HG03066 (cell line): Measurements from ENCODE around the gene TKTL1.

Experiments
- ATAC-seq: cut with Tn5 transposase; IDR thresholded peaks from one replicate; pipeline ENCODE4 v1.9.1; 2021; ENCODE audit warnings: low read depth; ENCODE audit not compliant: unreplicated experiment

The TKTL1 gene

DNA sequence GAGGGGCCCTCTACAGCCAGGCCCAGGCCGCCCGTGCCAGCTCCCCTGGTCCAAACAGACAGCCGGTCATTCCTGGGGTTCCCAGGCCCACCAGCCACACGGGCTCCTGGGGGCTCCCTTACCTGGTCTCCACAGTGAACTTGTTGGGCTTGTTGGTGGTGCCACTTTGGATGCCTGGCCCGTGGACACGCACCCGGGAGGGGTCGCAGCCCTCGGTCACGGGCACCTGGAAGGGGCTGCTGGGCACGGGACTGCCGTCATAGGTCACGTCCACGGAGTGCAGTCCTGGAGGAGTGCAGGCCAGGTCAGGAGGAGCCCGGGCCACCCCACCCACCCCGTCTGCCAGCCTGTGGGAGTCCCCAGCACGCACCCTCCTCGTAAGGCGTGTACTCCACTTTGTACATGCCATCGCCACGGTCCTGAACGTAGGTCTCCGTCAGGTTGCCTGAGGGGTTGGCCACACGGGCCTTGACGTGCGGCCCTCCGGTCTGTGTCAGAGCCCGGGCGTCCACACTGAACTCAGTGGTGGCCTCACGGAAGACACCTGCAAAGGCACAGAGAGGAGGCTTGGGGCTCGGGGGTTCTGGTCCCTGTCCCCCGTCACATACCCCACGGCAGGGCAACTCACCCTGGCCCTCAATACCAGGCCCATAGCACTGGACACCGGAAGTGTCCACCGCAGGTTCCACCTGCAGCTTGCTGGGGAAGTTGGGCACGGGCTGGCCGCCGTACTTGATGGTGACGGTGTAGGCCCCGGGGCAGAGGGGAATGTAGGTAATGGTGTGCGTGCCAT, 64.0 kb downstream of the TKTL1 start:
- no peak for ATAC-seq

DNA sequence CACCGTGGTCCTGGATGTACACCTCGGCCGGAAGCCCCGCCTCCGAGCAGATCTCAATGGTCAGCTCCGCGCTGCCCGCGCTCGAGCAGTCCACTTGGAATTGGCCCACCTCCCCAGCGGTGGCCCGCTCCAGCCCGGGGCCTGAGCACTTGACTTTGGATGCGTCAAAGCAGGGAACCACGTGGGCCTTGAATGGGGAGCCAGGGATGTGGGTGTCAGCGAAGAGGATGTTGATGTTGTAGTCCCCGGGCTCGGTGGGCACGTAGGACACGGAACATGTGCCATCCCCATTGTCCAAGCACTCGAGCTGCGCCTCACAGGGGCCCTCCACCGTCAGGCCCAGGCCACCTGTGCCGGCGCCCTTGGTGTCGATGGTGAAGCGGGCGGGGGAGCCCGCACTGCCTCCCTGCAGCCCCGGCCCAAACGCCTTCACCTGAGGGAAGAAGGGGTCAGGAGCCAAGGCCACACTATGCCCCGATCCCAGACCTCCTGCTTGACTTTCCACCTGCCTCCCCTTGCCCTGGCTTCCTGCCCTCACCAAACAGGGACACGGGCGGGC, 64.6 kb downstream of the TKTL1 start:
- no peak for ATAC-seq

- no peak for ATAC-seq
Measured at GRCh38 chrX:154362085-154362742, 66.6 kb downstream of the TKTL1 start.

GRCh38 chrX:154363706-154364439, 68.3 kb downstream of the TKTL1 start:
- no peak for ATAC-seq

- ATAC-seq: no peak
Measured at GRCh38 chrX:154365052-154365600, 69.5 kb downstream of the TKTL1 start.

DNA sequence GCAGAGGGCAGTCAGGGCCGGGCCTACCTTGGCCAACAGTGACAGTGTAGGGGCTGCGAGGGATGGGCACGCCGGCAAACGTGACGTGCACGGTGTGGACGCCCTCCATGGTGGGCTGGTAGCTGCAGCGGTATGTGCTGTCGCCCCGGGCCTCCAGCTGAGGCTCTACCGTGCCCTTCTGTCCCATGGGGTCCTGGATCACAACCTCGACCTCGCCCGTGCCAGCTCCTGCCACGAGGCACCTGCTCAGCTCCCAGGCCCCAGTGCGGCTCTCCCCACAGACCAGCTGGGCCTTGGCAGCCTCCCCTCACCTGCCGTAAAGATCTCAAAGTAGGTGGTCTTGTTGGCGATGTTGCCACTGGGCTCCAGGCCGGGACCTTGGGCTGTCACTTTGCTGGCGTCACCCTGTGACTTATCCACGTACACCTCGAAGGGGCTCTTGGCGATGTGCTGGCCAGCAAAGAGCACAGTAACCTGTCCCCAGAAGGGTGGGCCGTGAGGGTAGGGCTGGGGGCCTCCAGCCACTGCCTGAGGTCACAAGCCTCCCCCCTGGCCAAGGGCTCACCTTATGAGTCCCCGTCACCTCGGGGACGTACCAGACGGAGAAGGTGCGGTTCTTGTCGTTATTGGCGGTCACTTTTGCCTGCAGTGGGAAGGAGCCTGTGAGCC, 70.5 kb downstream of the TKTL1 start:
- no peak for ATAC-seq

- no peak for ATAC-seq
Measured at GRCh38 chrX:154366666-154367055, 71.1 kb downstream of the TKTL1 start.

DNA sequence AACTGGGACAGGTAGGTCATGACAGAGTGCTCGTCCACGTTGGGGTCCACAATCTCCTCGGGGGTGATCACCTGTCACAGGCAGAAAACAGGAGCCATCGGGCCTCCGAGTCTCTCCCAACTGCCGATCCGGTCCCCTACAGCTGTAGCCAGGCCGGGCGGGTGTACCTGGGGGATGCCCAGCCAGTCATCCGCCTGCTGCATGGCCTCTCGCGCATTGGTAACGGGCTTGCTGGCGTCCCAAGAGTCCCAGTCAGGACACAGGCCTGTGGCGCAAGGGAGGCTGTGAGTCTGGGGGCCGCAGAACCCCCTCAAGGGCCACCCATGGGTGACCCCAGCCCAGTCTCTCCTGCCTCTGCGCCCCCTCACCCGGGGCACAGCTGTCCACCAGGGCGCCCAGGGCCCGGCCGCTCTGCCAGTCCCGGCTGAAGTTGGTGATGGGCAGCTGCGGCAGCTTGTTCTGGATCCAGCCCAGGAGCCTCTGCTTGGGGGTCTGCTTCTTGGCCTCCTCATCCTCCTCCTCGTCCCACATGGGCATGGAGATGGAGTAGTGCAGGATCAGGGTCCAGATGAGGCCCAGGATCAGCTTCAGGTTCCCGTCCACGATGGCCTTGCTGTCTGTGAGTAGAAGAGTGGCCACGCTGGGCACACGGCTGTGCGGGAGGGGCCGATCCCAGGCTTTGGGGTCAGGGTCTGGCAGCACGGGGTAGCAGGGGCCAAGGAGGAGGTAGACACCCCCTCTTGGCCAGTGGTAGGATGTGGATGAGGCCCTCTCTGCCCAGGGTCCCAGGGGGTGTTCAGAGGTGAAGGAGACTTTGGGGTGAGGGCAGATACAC, 72.1 kb downstream of the TKTL1 start:
- no peak for ATAC-seq

- no peak for ATAC-seq
Measured at GRCh38 chrX:154368630-154369448, 73.2 kb downstream of the TKTL1 start.

- no peak for ATAC-seq
Measured at GRCh38 chrX:154369449-154370299, 74.1 kb downstream of the TKTL1 start.

GRCh38 chrX:154370300-154371016, 74.9 kb downstream of the TKTL1 start:
- ATAC-seq: no peak

GRCh38 chrX:154371017-154371788, 75.6 kb downstream of the TKTL1 start:
- peak; percentile 53 for ATAC-seq

- no peak for ATAC-seq
Measured at GRCh38 chrX:154371789-154372300, 76.2 kb downstream of the TKTL1 start.

- ATAC-seq: no peak
Measured at GRCh38 chrX:154372612-154373022, 77.0 kb downstream of the TKTL1 start.

GRCh38 chrX:154373340-154374306, 78.0 kb downstream of the TKTL1 start:
- no peak for ATAC-seq
